Upper lobe of left lung (tissue), 4 donors: Measurements from ENCODE around the gene SP6.
A peak's percentile ranks its signal among the peaks of the same experiment; 100 is the strongest.

ENCODE experiments used
- EP300 ChIP-seq, 4 donors: sonication (generic); formaldehyde crosslinking; IDR thresholded peaks; one replicate each; pipeline ENCODE4 v1.5.1; 2017; ENCODE audit warnings: antibody characterized with exemption in 4 of 4, control low read depth in 2 of 4
- POLR2A ChIP-seq, 4 donors: fragments of 450-650 bp; IDR thresholded peaks; one replicate each; pipeline ENCODE4 v1.5.1; 2016 to 2017; ENCODE audit warnings: antibody characterized with exemption in 4 of 4, mild to moderate bottlenecking in 2 of 4
- TF ChIP-seq, protein P1 (sequence below), 6 experiments: fragments of 450-650 bp in 4 of 6; fragments of 200-600 bp in 2 of 6; sonication (generic) in 2 of 6; IDR thresholded peaks; one replicate each; pipeline ENCODE4 v1.5.1; 2016 to 2019; ENCODE audit warnings: antibody characterized with exemption in 6 of 6

DNA sequence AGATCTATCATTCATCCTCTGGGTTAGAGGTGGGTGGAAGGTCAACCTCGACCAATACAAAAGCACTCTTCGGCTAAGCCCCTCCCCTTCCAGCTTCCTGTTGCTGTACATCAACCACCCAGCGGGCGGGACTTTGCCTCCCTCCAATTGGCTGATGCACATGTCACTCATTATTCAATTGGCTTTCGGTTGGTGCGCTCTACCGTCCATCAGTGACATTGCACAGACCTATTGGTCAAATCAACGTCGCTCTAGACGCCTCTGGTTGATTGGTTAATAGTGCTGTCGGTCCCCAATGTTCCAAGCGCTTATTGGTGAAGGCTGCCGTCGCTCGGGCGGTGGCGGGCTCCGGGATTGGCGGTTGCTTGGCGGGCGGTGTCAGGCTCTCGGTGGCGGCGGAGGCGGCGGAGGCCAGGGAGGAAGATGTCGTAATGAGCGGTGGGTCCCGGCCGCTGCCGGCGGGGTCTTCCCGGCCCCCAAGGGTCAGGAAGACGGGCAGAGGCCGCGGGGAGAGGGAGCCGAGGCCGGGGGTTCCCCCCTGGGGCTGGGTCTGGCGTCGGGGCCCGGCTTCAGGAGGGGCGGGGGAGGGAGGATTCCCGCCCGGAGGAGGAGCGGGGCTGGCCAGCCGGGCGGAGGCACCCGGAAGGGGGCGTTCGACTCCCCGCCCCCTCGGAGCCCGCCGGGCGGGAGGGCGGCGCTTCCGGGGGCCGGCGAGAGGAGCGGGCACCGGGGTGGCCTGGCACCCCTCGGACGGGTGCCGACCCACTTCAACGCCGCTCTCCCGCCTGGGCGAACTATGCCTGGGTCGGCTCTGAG, 45.1 kb upstream of the SP6 start, which contains the start of gene SP2:
- peak in 3 of 4 donors; percentile 56 to 92 (median 83) for TF ChIP-seq POLR2A (IDR thresholded peaks at IDR 0.05)
- TF ChIP-seq, protein P1, sequence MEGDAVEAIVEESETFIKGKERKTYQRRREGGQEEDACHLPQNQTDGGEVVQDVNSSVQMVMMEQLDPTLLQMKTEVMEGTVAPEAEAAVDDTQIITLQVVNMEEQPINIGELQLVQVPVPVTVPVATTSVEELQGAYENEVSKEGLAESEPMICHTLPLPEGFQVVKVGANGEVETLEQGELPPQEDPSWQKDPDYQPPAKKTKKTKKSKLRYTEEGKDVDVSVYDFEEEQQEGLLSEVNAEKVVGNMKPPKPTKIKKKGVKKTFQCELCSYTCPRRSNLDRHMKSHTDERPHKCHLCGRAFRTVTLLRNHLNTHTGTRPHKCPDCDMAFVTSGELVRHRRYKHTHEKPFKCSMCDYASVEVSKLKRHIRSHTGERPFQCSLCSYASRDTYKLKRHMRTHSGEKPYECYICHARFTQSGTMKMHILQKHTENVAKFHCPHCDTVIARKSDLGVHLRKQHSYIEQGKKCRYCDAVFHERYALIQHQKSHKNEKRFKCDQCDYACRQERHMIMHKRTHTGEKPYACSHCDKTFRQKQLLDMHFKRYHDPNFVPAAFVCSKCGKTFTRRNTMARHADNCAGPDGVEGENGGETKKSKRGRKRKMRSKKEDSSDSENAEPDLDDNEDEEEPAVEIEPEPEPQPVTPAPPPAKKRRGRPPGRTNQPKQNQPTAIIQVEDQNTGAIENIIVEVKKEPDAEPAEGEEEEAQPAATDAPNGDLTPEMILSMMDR (IDR thresholded peaks at IDR 0.05), result peak in 4 of 6 experiments; percentile 19 to 48 (median 46)
- no peak for TF ChIP-seq EP300 (IDR thresholded peaks at IDR 0.05)
